ENCODE data around the gene MYO19. TPM values are rescaled to one million over a fixed set of nuclear protein-coding genes. Genes with fewer than 3 reads are reported as not detected.

The MYO19 gene
- total RNA-seq, 1 donor from 2014 or later, result 172 TPM

- Mint-ChIP-seq H3K27me3 (peaks cover 25% of the 10 kb centered on the region), H3K4me1 (peaks cover 27% of the 10 kb centered on the region), H3K9me3 (no peaks in the 10 kb centered on the region), H3K27ac (peak overlapping the region; percentile 35), H3K4me3 (peak overlapping the region; percentile 66), H3K36me3 (ENCODE audit: low read depth) (peaks cover 6% of the 10 kb centered on the region)
- intact Hi-C loops (cut with micrococcal nuclease), result loop anchor here (1.0 to 5.0 kb wide), 2 partner anchors 19 to 506 kb away; no protein-coding TSS in a partner anchor
- peak; percentile 96 for DNase-seq
Measured at GRCh38 chr17:36482611-36483504, 51.8 kb downstream of the MYO19 start.

DNA sequence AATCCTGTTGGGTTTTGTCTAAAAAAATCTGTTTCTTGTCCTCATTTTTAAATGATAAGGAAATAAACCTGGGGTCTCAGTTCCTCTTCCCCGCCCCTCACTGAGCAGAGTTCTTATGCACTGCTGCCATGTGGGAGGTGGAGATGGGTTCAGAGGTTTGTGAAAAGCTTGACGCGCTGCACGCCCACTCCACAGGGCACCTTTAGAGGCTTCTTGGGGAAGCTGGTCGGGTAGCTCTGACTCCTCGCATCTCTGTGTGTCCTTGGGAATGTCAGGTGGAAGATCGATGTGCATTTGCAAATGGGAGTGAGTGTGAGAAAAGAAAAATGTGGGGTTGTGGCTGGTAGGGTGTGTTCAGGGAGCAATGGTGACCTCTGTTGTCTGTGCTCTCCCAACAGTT, 52.8 kb downstream of the MYO19 start:
- Mint-ChIP-seq H3K36me3 (ENCODE audit: low read depth) (peaks cover 4% of the 10 kb centered on the region), H3K4me1 (peaks cover 20% of the 10 kb centered on the region), H3K4me3 (no peak overlapping the region), H3K9me3 (no peaks in the 10 kb centered on the region), H3K27me3 (peaks cover 34% of the 10 kb centered on the region), H3K27ac (no peak overlapping the region)
- no peak for DNase-seq
- intact Hi-C loops (cut with micrococcal nuclease), result loop anchor here (1.0 to 5.0 kb wide), 2 partner anchors 18 to 505 kb away; no protein-coding TSS in a partner anchor

DNA sequence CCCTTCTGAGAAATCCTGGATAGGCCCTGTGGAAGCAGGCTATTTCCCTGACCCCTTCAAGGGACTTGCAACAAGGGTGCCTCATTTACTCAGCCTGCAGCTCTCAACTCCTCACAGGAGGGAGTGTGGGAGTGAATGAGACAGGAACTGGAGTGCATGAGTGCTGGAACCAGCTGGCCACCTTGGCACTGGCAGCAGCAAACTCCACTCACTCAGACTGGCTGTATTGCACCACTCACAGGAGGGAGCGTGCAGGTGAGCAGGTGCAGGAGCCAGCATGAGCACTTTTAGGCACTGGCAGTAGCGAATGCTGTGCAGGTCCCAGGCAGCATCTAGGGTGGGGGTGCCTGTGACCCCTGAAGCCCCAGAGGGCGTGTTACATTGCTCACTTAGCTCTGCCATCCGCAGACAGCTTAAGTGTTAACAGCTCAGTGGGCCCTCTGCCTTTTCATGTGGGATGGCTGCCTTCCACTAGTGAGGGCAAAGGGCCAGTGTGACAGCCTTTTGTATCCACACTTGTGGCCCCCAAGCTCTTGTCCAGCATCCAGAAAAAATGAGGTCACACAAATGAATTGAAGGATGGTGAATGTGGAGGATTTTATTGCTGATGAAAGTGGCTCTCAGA, 59.2 kb downstream of the MYO19 start:
- peak; percentile 48 for DNase-seq
- Mint-ChIP-seq H3K27me3 (peaks cover 25% of the 10 kb centered on the region), H3K36me3 (ENCODE audit: low read depth) (no peaks in the 10 kb centered on the region), H3K4me3 (no peak overlapping the region), H3K27ac (no peak overlapping the region), H3K4me1 (no peaks in the 10 kb centered on the region), H3K9me3 (no peaks in the 10 kb centered on the region)
- intact Hi-C loops (cut with micrococcal nuclease), result no loop called here

DNA sequence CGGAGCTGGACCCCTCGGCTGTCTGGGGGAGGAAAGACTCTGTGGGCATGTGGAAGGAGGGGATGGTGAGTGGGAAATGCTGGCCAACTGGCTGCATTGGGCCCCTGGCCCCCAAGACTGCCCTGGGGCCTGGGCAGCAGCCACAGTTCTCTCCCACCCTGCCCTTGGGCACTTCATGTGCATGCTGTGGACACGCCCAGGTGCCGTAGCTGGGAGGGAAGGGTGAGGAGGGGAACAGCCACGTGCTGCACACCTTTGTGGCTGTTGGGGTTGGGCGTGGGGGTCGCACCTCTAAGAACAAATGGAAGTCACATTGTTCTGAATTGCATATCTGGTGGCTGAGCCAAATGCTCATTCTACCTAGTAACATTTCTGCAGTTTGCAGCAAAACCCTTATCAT, 60.1 kb downstream of the MYO19 start:
- no peaks in the 10 kb centered on the region for H3K9me3 Mint-ChIP-seq
- H3K27ac Mint-ChIP-seq, result no peak overlapping the region
- H3K4me3 Mint-ChIP-seq, result no peak overlapping the region
- peak; percentile 43 for DNase-seq
- no peaks in the 10 kb centered on the region for H3K4me1 Mint-ChIP-seq
- intact Hi-C loops (cut with micrococcal nuclease), result no loop called here
- H3K27me3 Mint-ChIP-seq, result peaks cover 23% of the 10 kb centered on the region
- no peaks in the 10 kb centered on the region for H3K36me3 Mint-ChIP-seq (ENCODE audit: low read depth)

- Mint-ChIP-seq H3K36me3 (ENCODE audit: low read depth) (no peaks in the 10 kb centered on the region), H3K27ac (no peak overlapping the region), H3K4me3 (no peak overlapping the region), H3K9me3 (no peaks in the 10 kb centered on the region), H3K27me3 (peaks cover 16% of the 10 kb centered on the region), H3K4me1 (no peaks in the 10 kb centered on the region)
- intact Hi-C loops (cut with micrococcal nuclease), result no loop called here
- DNase-seq, result no peak
Measured at GRCh38 chr17:36470499-36470898, 64.2 kb downstream of the MYO19 start.

DNA sequence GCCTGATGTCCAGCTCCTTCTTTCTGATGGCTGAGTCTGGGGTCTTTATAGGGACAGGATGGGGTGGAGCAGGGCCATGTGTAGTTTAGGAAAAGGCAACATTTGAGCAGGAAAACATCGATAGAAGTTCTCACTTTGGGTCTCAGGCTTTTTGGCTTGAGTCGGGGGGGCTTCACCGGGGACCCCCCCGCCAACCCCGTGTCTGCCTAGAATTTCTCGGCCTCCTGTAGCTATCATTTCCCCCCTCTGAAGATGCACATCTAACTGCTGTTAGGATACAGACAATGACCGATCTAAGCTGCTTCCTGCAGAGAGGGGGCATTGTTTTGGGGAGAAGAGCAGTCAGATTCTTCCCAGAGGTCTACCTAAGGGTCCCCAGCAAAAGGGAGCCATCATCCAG, 64.9 kb downstream of the MYO19 start:
- H3K9me3 Mint-ChIP-seq, result no peaks in the 10 kb centered on the region
- peaks cover 20% of the 10 kb centered on the region for H3K27me3 Mint-ChIP-seq
- no peak overlapping the region for H3K27ac Mint-ChIP-seq
- intact Hi-C loops (cut with micrococcal nuclease), result no loop called here
- no peaks in the 10 kb centered on the region for H3K4me1 Mint-ChIP-seq
- no peak overlapping the region for H3K4me3 Mint-ChIP-seq
- no peak for DNase-seq
- no peaks in the 10 kb centered on the region for H3K36me3 Mint-ChIP-seq (ENCODE audit: low read depth)

- no peak for DNase-seq
- Mint-ChIP-seq H3K9me3 (no peaks in the 10 kb centered on the region), H3K27ac (no peak overlapping the region), H3K4me1 (no peaks in the 10 kb centered on the region), H3K4me3 (no peak overlapping the region), H3K36me3 (ENCODE audit: low read depth) (no peaks in the 10 kb centered on the region), H3K27me3 (peaks cover 20% of the 10 kb centered on the region)
- intact Hi-C loops (cut with micrococcal nuclease), result no loop called here
Measured at GRCh38 chr17:36468903-36469635, 65.6 kb downstream of the MYO19 start.

DNA sequence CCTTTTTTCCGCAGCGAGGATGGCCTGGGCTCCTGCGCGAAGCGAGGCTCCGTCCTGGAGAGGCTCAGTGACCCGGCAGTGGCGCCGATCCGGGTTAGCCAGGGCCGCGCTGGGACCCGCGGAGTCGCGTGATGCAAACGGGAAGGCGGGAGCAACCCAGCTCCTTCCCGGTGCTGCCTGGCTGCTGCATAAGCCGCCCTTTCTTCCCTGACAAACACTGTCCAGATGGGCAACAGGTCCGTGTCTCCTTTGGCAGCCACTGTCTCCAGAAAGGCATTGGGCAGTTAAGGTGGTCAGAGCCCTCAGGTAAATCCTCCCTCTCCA, 69.9 kb downstream of the MYO19 start:
- intact Hi-C loops (cut with micrococcal nuclease), result loop anchor here (1.0 kb wide), 1 partner anchor 18 kb away; no protein-coding TSS in a partner anchor
- H3K27me3 Mint-ChIP-seq, result peaks cover 33% of the 10 kb centered on the region

DNA sequence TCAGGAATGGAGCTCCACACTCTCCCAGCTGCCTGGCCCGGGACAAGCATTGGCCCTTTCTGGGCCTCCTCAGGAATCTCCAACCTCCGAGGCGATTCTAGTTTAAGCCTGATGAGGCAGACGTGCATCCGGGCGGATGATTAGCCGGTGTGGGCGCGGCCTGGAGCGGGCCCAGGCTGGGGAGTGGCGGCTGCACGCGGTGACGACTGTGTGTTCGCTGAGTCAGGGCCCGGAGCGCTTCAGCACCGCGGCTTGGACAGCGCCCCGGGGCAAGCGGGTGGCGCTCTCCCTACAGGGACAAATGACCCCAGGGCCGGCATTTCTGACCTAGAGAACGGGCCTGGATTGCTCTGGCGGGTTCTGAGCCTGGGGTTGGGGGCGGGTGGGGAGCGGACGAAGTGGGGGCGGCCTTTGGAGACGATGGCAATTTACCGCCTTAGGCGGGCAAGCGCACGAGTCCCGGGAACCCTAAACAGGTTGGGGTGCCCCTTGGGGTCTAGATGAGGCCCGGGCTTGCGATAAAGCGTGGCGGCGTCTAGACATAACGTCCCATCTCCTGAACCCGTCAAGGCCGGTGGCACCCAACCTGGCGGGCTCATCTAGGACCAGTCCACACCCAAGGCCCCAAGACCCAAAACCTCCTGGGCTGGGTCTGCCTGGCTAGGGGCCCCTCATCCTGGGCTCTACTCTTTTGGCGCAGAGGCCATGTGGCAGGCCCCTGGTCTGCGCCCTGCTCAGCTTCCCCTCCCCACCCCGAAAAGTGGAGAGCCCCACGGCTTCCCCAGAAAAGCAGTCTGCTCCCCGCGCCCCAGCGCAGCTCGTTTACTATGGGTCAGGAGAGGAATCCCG, 70.5 kb downstream of the MYO19 start:
- no peak overlapping the region for H3K4me3 Mint-ChIP-seq

More for the DNA sequence above, 69.9 kb downstream of the MYO19 start:
- Mint-ChIP-seq H3K9me3 (no peaks in the 10 kb centered on the region), H3K27ac (no peak overlapping the region), H3K36me3 (ENCODE audit: low read depth) (no peaks in the 10 kb centered on the region), H3K4me3 (no peak overlapping the region), H3K4me1 (no peaks in the 10 kb centered on the region)
- DNase-seq, result no peak

GRCh38 chr17:36461330-36462110, 73.1 kb downstream of the MYO19 start:
- no peaks in the 10 kb centered on the region for H3K9me3 Mint-ChIP-seq
- H3K4me1 Mint-ChIP-seq, result no peaks in the 10 kb centered on the region
- no peak for DNase-seq
- H3K4me3 Mint-ChIP-seq, result no peak overlapping the region
- H3K27me3 Mint-ChIP-seq, result peaks cover 24% of the 10 kb centered on the region
- H3K27ac Mint-ChIP-seq, result no peak overlapping the region
- intact Hi-C loops (cut with micrococcal nuclease), result no loop called here
- no peaks in the 10 kb centered on the region for H3K36me3 Mint-ChIP-seq (ENCODE audit: low read depth)

More for the DNA sequence above, 70.5 kb downstream of the MYO19 start:
- no peaks in the 10 kb centered on the region for H3K36me3 Mint-ChIP-seq (ENCODE audit: low read depth)
- peak; percentile 92 for DNase-seq
- H3K27me3 Mint-ChIP-seq, result peaks cover 34% of the 10 kb centered on the region
- intact Hi-C loops (cut with micrococcal nuclease), result loop anchor here (1.0 kb wide), 1 partner anchor 18 kb away; no protein-coding TSS in a partner anchor
- no peaks in the 10 kb centered on the region for H3K9me3 Mint-ChIP-seq
- H3K4me1 Mint-ChIP-seq, result no peaks in the 10 kb centered on the region
- no peak overlapping the region for H3K27ac Mint-ChIP-seq

DNA sequence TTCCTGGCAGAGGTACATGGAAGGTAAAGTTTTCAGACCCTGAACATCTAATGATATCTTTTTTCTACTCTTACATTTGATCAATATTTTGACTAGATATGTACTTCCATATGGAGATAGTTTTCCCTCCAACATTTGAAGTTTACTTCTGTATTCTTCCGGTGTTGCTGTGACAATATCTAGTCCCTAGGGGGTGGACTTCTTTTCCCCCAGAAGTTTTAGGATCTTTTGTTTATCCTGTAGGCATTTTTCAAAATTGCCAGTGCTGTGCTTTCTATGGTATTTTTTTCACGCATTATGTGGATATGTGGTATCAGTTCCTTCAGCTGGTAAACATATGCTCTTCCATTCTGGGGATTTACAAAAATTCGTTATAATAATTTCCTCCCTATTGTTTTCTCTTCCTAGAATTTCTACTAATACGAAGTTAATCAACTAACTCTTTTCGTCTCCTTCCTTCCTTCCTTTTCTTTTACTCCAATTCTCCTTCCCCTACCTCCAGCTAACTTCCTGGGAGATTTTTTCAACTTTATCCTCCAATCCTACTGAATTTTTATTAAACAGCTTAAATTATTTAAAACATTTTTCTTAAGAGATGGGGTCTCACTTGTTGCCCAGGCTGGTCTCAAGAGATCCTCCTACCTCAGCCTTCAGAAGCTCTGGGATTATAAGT, 74.3 kb downstream of the MYO19 start:
- DNase-seq, result no peak
- Mint-ChIP-seq H3K36me3 (ENCODE audit: low read depth) (no peaks in the 10 kb centered on the region), H3K27ac (no peak overlapping the region), H3K9me3 (no peaks in the 10 kb centered on the region), H3K4me3 (no peak overlapping the region), H3K4me1 (no peaks in the 10 kb centered on the region), H3K27me3 (peaks cover 22% of the 10 kb centered on the region)
- intact Hi-C loops (cut with micrococcal nuclease), result no loop called here

GRCh38 chr17:36459601-36460000, 75.1 kb downstream of the MYO19 start:
- Mint-ChIP-seq H3K27me3 (peaks cover 18% of the 10 kb centered on the region), H3K4me1 (no peaks in the 10 kb centered on the region), H3K27ac (no peak overlapping the region), H3K9me3 (no peaks in the 10 kb centered on the region), H3K4me3 (no peak overlapping the region), H3K36me3 (ENCODE audit: low read depth) (no peaks in the 10 kb centered on the region)
- DNase-seq, result no peak
- intact Hi-C loops (cut with micrococcal nuclease), result no loop called here
